Measurements from ENCODE around the gene ABCA7.
A peak's percentile ranks its signal among the peaks of the same experiment; 100 is the strongest.

ABCA7 gene

DNA sequence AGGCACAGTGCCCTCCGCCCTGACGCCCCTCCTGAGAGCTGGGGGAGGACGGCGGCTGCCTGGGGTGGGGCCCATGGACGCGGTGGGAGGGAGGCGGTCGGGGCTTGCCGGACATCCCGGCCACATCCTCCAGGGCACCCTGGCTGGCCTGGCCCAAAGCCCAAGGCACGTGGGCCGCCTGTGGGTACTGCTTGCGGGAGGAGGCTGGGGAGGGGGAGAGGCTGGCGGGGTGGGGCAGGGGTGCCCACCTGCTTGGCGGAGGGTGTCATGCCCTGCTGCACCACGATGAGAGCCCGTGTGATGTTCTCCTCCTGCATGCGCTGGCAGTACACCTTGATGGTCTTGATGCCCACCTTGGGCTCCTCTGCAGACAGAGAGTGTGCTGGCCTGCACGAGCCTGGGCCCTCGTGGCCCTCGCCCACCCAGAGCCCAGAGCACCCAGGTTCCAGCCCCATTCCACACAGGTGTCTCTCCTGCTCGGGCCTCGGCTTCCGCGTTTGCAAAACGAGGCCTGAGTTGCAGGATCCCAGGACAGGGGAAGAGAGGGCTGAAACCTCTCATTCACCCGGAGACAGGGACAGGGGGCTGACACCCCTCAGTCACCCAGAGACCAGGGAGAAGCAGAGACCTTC, 51.8 kb downstream of the ABCA7 start:
- DNase-seq, result no peak

DNA sequence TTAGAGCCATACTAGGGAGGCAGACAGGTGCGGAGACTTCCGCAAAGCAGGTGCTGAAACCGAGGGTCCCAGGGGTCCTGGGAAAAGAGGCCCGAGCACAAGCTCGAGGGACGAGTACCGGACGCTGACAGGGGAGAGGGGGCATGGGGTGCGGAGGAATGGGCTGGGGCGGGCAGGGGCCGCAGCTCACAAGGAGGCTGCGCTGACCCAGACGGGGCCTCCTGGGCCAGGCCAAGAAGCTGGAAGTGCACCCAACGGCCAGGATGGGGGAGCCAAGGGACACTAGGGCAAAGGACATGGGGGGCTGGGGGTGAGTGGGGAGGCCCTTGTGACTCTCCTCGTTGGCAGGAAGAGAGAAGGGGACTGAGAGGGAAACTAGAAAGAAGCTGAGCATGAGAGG, 53.4 kb downstream of the ABCA7 start:
- DNase-seq, result no peak

DNA sequence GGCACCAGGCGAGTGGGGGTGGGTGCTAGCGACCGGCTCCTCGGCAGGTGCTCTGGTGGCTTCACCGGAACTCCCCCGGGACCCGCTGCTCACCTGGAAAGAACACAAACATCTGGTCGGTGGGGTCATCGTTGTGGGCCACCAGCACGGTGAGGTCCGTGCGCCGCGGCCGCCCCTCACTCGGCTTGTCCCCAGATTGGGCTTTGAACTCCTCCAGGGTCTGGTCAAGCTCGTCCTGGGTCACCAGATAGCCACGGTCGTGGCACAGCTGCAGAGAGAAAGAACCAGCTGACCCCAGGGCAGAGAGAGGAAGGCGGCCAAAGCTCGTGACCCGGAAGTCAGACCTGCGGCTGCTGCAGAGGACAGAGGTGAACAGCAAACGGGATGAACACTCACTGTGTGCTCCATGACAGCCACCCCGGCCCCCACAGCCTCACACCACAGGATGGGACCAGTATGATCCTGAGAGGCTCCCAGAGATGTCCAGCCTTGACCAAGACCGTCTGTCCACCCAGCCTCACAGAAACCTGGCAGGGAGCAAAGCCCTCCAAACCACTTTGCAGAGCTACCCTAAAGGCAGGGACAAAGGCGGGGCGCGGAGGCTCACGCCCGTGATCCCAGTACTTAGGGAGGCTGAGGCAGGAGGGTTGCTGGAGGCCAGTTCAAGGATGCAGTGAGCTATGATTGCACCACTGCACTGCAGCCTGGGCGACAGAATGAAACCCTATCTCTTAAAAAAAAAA, 54.1 kb downstream of the ABCA7 start:
- DNase-seq, result no peak

DNA sequence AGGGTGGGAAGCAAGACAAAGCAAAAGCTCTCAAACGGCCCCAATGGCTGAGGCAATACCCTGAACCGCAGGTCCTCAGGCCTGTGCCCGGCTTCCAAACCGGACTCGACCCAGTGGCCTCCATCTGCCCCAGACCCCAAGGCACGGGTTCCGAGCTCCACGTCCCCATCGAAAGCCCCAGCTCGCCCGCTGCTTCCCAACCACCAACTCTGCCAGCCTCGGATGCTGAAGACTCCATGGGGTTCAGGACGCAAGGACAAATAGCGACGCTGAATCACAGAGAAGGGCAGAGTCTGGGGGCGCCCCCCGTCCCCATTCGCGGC, 54.7 kb downstream of the ABCA7 start:
- DNase-seq, result no peak

DNA sequence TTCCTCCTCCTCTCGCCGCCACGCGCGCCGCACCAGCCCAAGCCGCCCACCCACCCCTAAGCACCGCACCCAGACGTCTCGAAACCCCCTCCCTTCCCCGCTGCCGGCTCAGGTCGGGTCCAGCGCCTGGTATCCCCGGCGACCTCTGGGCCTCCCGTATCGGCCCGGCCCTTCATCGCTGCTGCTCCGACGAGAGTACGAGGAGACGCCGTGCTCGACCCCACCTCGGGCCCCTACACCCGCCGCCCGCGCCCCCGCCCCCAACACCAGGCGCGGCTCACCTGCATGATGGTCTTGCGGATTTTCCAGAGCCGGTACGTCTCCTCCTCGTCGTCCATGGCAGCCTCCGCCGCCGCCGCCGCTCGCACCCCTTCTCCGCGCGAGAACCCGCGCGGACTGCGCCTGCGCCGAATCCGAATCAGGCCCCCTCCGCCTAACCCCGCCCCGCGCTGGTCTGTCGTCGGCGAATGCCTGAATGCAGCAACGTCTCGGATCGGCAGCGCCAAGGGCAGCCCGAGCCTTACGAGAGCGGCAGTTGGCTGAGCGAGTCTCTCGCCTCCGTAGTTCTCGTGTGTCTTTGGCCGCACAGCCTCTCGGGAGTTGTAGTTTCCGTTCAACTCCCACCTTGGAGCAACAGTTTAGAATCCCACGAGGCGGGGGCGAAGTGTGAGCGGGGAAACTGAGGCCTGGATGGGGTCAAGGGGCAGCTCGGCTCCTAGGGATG, 55.2 kb downstream of the ABCA7 start, which contains the start of gene POLR2E:
TSS of gene POLR2E (minus strand) at position 398 of the 724 bp plus-strand sequence. CDS start at position 338, 60 bp downstream.
- DNase-seq, result peak; percentile 99

DNA sequence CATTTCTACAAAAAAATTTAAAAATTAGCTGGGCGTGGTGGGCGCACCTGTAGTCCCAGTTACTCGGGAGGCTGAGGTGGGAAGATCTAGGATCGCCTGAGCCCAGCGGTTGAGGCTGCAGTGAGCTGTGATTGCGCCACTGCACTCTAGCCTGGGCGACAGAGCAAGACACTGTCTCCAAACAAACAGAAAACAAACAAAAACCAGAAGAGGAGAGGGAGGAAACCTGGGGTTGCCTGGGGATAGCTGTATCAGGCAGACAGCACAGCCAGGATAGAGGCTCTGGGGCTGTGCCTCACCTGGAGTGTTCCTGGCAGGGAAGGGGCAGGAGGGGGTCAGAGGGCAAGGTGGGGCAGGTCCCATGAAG, 57.9 kb downstream of the ABCA7 start:
- no peak for DNase-seq

DNA sequence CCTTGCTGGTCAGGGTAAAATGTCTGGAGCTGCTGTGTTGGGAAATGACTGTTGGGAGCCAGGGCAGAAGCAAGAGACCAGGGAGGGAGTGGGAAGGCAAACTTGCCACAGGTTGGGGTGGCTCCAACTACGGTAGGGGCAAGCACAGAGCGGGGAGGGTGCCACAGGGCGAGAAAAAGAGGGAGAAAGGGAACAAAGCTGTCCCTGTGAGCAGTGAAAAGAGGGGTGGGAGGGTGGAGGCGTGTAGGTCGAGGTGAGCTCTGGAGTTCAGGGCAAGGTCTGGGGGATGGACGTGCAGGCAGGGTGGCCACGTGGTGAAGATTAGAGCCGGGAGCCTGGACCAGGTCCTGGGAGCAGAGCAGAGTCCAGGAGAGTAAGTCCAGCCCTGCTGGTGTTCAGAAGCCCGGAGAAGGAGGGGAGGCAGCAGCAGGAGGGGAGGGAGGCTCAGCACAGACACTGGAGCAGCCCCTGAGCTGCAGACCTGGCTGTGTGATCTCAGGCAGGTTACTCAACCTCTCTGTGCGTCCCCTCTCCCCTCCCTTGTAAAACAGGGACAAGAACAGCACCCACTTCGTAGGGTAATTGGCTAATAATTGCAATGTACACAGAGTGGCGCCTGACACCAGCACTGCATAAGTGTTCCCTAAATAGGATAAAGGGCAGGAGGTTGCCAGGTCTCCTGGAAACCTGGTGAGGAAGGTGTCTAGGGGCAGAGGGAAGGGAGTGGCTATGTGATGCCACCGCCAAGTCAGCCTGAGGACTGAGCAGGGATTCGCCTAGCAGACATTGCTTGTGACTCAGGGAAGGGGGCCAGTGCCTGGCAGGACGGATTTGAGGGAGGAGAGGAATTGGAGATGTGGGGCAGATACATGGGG, 58.5 kb downstream of the ABCA7 start:
- peak; percentile 71 for DNase-seq

DNA sequence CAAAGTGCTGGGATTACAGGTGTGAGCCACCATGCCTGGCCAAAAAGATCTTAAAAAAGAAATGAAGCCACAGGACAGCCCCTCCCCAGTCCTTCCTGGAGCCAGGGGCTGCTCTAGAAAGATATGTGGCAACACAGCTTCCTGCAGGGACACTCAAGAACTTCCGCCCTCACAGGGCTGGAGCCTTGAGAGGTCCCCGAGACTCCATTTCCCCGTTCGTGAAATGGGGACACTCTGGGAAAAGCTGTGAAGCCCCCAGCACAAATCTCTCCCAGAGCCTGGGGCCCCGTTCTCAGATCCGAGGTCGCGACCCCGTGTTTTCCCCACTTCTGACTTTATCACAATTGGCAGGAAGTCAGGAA, 61.4 kb downstream of the ABCA7 start:
- no peak for DNase-seq

DNA sequence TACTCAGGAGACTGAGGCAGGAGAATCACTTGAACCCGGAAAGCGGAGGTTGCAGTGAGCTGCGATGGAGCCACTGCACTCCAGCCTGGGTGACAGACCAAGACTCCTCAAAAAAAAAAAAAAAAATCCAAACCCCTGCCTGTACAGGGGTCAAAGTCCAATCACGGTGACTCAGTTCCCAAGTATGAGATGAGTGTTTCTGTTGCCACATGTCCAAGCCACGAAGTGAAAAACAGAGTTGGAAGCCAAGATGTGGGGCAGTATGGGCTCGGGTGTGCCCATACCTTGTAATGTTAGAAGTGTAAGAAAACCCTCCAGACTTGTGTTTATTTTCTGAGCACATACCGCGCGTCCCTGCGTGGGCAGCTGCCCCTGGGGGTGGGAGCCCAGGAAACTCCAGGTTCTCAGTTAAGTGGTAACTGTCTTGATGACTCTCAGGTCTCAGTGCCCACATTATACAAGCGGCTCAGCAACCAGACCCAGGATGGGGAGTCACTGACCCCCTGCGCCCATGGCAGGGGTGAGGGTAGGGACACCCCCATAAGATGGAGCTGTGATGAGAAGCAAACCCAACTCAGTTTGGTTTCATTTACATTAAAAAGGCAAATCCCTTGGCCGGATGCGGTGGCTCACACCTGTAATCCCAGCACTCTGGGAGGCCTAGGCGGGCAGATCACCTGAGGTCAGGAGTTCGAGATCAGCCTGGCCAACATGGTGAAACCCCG, 62.7 kb downstream of the ABCA7 start:
- DNase-seq, result peak; percentile 94

DNA sequence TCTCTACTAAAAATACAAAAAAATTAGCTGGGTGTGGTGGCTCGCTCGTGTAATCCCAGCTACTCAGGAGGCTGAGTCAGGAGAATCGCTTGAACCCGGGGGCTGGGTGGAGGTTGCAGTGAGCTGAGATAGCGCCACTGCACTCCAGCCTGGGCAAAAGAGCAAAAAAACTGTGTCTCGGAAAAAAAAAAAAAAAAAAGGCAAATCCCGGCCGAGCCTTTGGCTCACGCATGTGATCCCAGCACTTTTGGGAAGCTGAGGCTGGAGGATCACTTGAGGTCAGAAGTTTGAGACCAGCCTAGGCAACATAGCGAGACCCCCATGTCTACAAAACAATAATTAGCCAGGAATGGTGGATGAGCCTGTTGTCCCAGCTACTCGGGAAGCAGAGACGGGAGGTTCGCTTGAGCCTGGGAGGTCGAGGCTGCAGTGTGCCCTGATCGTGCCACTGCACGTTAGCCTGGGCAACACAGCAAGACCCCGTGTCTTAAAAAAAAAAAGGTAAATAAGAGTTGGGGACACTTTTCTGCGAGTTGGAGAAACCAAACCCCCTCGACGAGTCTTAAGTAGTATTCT, 63.3 kb downstream of the ABCA7 start:
- DNase-seq, result no peak

DNA sequence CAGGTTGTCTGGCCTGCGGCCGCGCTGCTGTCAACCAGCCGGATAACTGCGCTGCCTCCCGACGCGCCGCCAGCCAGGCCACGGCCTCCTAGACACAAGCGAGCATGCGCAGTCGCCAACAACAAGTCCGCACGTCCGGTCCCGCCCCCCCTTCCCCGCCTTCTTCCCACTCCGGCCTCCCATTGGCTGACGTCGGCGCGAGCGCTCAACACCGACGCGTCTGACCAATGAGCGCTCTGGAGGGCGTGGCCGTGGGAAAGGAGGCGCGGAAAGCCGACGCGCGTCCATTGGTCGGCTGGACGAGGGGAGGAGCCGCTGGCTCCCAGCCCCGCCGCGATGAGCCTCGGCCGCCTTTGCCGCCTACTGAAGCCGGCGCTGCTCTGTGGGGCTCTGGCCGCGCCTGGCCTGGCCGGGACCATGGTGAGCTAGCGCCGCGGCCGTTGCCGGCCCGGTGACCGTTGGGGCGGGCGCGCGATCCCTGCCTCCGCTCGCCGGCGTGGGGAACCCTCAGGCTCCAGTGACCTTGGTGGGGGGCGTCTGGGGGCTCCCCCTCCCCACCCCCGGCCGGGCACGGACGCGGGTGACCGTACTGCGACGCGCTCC, 63.9 kb downstream of the ABCA7 start, which contains the start of gene GPX4:
TSS of gene GPX4 (plus strand) at position 287 of the 603 bp plus-strand sequence. CDS start at position 337, 50 bp downstream.
- peak; percentile 99 for DNase-seq

DNA sequence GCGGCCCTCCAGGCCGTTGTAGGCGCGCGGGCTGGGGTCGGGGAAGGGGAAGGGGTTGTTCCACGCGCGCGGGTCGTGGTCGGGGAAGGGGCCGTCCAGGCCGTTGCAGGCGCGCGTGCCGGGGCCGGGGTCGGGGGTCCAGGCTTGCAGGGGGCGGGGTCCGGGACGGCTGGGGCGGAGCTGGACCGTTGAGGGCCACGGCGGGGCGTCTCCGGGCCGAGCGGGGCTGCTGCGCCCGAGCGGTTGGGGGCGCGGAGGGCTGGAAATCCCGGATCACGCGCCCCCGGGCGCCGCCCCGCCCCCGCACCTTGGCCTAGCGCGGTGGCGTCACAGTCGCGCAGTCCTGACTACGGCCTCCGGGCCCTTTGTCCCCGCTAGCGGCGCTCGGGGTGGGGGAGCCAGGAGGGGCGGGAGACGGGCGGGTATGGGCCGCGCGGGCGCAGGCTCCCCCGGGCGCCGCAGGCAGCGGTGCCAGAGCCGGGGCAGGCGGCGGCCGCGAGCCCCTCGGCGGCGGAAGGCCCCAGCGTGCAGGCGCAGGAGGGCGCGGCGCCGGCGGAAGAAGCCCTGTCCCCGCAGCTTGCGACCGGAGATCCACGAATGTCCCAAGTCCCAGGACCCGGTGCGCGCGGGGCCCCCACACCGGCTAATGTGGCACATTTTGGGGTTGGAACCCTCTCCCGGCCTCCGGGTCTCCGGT, 64.6 kb downstream of the ABCA7 start:
- peak; percentile 83 for DNase-seq

DNA sequence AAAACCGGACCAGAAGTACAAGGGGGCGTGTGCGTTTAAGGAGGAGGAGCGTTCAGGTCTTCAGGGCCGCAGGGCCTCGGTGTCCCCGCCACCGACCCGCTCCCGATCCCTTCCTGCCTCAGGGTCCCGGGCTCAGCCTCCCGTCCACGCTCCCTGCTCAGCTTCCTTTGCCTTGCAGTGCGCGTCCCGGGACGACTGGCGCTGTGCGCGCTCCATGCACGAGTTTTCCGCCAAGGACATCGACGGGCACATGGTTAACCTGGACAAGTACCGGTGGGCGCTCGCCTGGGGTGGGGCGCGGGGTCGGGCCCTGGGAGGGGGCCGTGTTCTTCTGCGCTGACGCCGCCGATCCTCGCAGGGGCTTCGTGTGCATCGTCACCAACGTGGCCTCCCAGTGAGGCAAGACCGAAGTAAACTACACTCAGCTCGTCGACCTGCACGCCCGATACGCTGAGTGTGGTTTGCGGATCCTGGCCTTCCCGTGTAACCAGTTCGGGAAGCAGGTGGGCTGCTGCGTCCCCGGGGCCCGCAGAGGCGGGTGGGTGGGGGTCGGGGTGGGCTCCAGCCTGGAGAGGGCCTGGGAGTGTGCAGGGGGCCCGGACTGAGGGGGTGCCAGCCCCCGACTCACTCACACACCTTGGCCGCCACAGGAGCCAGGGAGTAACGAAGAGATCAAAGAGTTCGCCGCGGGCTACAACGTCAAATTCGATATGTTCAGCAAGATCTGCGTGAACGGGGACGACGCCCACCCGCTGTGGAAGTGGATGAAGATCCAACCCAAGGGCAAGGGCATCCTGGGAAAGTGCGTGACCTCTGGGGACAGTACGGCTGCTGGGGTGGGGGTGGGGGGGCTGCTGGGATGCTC, 65.3 kb downstream of the ABCA7 start:
- peak; percentile 68 for DNase-seq

DNA sequence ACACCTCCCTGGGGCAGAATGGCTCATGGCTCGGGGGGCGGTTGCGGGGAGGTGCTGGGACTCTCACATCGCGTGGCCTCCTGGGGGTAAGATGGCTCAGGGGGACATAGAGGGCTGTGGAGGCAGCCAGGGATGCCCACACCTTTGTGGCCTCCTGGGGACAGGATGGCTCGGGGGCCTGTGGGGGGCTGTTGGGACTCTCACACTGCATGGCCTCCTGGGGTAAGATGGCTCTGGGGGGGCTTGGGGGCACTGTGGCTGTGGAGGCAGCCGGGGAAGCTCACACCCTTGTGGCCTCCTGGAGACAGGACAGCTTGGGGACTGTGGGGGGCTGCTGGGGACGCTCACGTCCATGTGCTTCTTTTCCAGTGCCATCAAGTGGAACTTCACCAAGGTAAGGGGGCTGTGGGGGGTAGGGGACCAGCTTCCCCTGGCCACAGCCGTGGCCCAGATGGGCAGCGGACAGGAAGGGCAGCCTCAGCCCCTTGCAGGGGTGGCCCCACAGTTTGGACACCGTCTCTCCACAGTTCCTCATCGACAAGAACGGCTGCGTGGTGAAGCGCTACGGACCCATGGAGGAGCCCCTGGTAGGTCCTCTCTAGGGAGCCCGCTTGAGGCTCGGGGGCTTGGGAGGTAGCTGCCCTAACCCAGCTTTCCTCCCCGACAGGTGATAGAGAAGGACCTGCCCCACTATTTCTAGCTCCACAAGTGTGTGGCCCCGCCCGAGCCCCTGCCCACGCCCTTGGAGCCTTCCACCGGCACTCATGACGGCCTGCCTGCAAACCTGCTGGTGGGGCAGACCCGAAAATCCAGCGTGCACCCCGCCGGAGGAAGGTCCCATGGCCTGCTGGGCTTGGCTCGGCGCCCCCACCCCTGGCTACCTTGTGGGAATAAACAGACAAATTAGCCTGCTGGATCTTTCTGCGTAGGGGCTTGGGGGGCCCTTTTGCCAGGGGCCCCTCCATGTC, 66.2 kb downstream of the ABCA7 start:
- DNase-seq, result no peak

DNA sequence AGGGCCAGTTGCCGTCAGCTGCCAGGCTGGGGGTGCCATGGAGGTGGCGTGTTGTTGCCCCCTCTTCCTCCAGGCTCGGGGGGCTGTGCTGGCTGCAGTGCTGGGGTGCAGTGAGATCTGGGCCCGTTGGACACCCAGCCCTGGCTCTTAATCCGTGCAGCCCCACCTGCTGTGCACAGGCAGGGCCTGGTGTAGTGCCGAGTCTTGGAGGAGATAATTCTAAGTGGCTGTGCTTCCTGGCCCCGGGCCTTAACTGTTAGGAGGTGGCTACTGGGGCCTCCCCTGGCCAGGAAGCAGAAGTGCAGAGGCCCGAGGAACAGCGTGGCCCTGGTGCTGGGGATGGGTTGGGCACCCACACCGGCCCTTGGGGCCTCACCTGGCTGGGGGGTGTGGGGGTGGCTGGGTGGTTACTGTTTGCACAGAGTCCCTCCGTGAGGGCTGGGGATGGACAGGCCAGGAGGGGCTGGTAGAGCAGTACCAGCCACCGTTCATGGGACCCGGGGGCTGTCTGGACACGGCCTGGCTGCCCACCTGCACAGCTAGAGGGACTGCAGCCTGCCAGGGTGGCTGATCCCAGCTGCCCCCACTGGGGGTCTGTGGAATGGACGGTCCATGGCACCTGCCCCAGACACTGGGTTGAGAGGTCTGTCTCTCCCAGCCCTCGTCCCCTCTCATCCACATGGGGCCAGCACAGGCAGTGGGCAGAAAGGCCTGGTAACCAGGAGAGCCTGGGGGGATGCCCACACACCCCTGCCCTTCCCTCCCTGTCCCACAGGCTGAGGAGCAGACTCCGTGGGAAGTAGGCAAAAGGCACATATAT, 67.1 kb downstream of the ABCA7 start:
- DNase-seq, result peak; percentile 74

DNA sequence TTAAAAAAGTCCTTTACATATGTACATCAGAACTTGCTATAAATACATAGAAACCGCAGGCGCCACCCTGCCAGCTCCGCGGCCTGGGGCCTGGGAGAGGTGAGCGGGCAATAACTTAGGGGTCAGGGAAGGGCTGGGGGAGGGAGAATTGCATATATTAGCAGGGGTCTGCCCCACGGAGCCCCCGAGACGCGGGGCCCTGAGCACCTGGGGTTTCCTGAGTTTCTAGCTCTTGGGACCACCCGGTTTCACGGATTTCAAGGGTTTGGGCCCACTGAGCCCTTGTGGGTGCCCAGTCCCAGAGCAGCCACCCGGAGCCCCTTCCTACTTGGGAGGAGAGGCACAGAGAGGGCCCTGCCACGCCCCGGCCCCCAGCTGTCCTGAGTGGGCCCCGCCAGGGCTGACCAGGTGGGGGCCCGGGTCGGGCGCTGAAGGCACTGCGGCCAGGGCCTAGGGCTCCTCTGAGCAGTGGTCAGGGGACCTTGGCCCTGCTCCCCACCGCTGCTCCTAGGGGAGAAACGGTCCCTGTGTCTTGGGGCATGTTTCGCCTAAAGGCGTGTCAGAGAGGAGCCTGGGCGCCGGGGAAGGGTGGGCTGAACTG, 67.9 kb downstream of the ABCA7 start:
- DNase-seq, result no peak

Data from islet precursor cell (in vitro differentiated cells).